ENCODE results near the gene CACNB1. TPM values are rescaled to one million over a fixed set of nuclear protein-coding genes. Genes with fewer than 3 reads are reported as not detected.

The CACNB1 gene
- total RNA-seq, 4 donors from 2014 or later: 3.6 to 7.9 (median 5.9) TPM

DNA sequence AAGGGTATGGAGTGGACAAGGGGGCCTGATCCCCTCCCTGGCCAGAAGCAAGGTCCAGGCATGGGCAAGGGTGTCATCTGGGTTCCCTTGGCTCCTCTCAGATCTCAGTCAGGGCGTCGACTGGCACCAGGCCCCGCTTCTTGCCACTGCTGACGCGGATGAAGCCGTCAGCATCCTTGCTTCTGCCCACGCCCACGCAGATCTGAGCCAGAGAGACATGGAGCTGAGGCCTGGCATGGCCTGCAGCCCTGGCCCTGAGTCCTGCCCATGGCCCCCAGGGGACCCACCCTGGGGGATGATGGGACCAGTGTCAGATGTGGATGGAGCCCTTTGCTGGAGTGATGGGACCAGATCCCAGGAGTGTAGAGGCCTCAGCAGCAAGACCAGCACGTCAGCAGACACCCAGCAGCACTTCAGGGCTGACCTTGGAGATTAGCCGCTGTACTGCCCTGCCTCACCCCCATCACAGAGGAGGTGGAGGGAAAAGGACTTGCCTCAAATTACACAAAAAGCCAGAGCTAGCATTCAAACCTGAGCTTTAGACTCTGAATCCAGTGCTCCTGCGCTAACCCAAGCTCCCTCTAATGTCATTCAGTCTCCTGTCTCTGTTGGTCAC, 14.8 kb upstream of the CACNB1 start:
- 100% methylated on average over 1 of the region's 11 CpGs; no CpG with 5 or more reads in 1 of the 2 donors for WGBS, 2 donors (ENCODE audit: low coverage in 1 of 2)
- no peaks in the 10 kb centered on the region for H3K36me3 ChIP-seq
- peaks cover 14% of the 10 kb centered on the region for H3K27me3 ChIP-seq
- H3K27ac ChIP-seq: no peak overlapping the region
- H3K4me1 ChIP-seq: peaks cover 0 to 32% (median 17%) of the 10 kb centered on the region in 3 donors
- H3K4me3 ChIP-seq: no peak overlapping the region
- TF ChIP-seq POLR2AphosphoS5 (IDR thresholded peaks at IDR 0.05): no peak
- TF ChIP-seq, protein P1, sequence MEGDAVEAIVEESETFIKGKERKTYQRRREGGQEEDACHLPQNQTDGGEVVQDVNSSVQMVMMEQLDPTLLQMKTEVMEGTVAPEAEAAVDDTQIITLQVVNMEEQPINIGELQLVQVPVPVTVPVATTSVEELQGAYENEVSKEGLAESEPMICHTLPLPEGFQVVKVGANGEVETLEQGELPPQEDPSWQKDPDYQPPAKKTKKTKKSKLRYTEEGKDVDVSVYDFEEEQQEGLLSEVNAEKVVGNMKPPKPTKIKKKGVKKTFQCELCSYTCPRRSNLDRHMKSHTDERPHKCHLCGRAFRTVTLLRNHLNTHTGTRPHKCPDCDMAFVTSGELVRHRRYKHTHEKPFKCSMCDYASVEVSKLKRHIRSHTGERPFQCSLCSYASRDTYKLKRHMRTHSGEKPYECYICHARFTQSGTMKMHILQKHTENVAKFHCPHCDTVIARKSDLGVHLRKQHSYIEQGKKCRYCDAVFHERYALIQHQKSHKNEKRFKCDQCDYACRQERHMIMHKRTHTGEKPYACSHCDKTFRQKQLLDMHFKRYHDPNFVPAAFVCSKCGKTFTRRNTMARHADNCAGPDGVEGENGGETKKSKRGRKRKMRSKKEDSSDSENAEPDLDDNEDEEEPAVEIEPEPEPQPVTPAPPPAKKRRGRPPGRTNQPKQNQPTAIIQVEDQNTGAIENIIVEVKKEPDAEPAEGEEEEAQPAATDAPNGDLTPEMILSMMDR (IDR thresholded peaks at IDR 0.05): no peak
- TF ChIP-seq EP300 (IDR thresholded peaks at IDR 0.05): no peak
- TF ChIP-seq POLR2A (IDR thresholded peaks at IDR 0.05): no peak
- no peak for ATAC-seq
- no peaks in the 10 kb centered on the region for H3K9me3 ChIP-seq

DNA sequence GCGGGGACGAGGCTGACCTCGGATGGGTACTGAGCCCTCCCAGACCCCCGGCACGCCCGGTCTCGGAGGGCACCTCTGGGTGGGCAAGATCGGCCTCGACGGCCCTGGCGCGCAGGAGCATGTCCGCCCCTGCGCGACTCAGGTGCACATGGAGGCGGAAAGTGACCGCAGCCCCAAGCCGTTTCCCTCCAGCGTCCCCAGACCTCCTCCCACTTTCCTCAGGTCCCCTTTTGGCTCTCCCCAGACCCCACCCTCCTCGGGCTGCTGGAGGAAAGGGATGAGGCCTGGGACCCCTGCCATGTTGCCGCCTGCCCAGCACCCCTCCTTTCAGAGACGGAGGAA, 12.6 kb upstream of the CACNB1 start:
- WGBS, 2 donors (ENCODE audit: low coverage in 1 of 2): no CpG with 5 or more reads among the region's 22 CpGs
- no peaks in the 10 kb centered on the region for H3K27me3 ChIP-seq
- peaks cover 0 to 2% of the 10 kb centered on the region in 2 donors for H3K36me3 ChIP-seq
- TF ChIP-seq POLR2AphosphoS5 (IDR thresholded peaks at IDR 0.05) (no peak), POLR2A (IDR thresholded peaks at IDR 0.05) (no peak)
- no peaks in the 10 kb centered on the region for H3K9me3 ChIP-seq
- H3K4me3 ChIP-seq: peak overlapping the region; percentile 38 to 49
- H3K4me1 ChIP-seq: peaks cover 0 to 36% (median 17%) of the 10 kb centered on the region in 3 donors
- no peak for ATAC-seq
- peak overlapping the region in 3 of 4 donors; percentile 57 to 76 (median 71) for H3K27ac ChIP-seq

DNA sequence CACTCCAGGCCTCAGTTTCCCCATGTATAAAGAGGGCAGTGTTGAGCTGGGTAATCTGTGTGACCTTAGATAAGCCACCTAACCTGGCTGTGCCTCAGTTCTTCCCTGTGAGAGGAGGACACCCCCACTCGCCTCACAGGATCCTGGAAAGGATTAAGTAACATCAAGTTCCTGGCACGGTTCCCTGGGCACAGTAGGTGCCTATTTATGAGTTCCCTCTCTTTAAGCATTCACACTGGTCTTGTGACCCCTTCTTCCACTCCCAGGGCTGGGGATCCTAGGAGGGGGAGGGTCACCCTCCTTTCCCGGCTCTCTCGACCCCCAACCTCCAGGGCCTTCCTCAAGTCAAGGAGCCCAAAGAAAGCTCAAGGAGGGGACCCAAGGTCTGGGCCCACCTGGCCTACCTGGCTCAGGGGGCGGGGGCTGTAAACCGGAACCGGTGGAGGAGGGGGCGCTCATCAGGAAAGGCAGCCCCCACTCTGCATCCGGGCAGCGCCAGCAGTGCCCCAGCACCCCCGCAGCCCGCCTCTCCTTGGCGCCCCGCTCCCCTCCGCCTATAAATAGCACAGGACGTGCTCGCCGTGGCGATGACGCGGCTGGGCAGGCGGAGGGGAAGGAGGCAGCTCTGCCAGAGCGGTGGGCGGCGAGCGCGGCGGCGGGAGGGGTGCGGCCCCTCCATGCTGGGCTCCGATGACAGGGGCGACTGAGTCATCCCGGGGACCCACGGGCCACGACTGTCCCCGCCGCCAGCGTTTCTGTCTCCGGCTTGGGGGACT, 12.0 kb upstream of the CACNB1 start:
- Histone ChIP-seq H3K4me1 (peaks cover 0 to 36% (median 17%) of the 10 kb centered on the region in 3 donors), H3K4me3 (peak overlapping the region; percentile 38 to 49), H3K27me3 (no peaks in the 10 kb centered on the region), H3K27ac (peak overlapping the region in 3 of 4 donors; percentile 57 to 76 (median 71)), H3K9me3 (no peaks in the 10 kb centered on the region), H3K36me3 (peaks cover 0 to 8% of the 10 kb centered on the region in 2 donors)
- TF ChIP-seq POLR2A (IDR thresholded peaks at IDR 0.05) (no peak), POLR2AphosphoS5 (IDR thresholded peaks at IDR 0.05) (peak; percentile 32)
- 0 to 6% methylated on average over 7 of the region's 39 CpGs for WGBS, 2 donors (ENCODE audit: low coverage in 1 of 2)
- ATAC-seq: peak; percentile 82

DNA sequence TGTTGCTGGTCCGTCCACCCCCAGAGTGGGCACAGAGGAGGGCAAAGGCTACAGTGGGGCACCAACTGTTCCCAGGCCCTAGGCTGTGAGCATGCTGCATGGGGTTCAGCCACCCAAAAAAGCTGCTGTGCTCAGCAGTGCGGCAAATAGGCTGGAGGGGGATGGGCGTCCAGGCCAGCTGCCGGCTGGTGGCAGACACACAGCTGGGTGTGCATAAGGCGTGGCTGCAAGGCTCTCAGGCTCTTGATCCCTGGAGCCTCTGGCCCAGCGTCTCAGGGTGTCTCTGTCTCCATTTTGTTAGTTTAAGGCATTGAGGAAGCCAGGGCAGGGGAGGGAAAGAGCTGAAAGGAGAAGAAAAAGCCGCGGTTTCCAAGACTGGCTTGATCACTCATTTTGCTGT, 11.4 kb upstream of the CACNB1 start:
- Histone ChIP-seq H3K27me3 (no peaks in the 10 kb centered on the region), H3K4me1 (peaks cover 0 to 36% (median 17%) of the 10 kb centered on the region in 3 donors), H3K9me3 (no peaks in the 10 kb centered on the region), H3K4me3 (no peak overlapping the region), H3K27ac (peak overlapping the region in 3 of 4 donors; percentile 57 to 76 (median 71)), H3K36me3 (peaks cover 0 to 14% of the 10 kb centered on the region in 2 donors)
- TF ChIP-seq, protein P1 (IDR thresholded peaks at IDR 0.05): no peak
- TF ChIP-seq POLR2A (IDR thresholded peaks at IDR 0.05) (no peak), EP300 (IDR thresholded peaks at IDR 0.05) (no peak), POLR2AphosphoS5 (IDR thresholded peaks at IDR 0.05) (no peak)
- ATAC-seq: peak; percentile 4
- WGBS, 2 donors (ENCODE audit: low coverage in 1 of 2): 80% methylated on average over 1 of the region's 8 CpGs; no CpG with 5 or more reads in 1 of the 2 donors

DNA sequence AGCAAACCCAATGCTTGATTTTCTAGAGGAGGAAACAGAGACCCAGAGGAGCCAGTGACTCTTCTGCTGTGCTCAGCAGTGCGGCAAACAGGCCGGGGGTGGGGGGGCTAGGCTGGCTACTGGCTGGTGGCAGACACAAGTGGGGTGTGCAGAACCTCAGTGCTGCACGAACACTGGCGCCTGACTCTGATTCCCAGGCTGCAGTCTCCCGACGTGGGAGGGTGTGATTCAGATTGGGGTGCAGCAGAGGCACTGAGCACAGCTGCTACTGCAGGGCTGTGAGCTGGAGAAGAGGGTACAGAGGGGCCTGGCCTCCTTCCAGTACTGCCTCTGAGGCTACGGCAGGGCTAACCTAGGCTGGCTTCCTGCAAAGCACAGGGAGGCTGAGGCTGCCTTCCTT, 10.7 kb upstream of the CACNB1 start:
- WGBS, 2 donors (ENCODE audit: low coverage in 1 of 2): no CpG with 5 or more reads among the region's 7 CpGs

DNA sequence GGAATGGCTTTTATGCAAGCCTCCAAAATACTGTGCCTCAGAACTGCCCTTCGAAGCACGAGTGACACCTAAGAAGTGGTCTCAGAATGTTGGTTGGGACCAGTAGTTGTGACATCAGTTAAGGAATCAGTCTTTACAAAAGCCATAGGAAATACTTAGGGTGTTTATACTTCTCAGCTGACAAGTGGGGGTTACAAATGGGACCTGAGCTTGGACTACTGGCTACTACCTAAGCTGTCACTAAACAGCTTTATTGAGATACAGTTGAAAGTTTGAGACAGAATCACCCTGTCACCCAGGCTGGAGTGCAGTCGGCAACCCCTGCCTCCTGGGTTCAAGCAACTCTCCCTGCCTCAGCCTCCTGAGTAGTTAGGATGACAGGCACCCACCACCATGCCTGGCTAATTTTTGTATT, 7.7 kb upstream of the CACNB1 start:
- Histone ChIP-seq H3K27ac (no peak overlapping the region), H3K4me3 (no peak overlapping the region), H3K27me3 (no peaks in the 10 kb centered on the region), H3K36me3 (peaks cover 0 to 43% of the 10 kb centered on the region in 2 donors), H3K4me1 (peaks cover 7 to 60% (median 29%) of the 10 kb centered on the region in 3 donors), H3K9me3 (no peaks in the 10 kb centered on the region)
- no peak for TF ChIP-seq POLR2A (IDR thresholded peaks at IDR 0.05)
- peak; percentile 32 for TF ChIP-seq POLR2AphosphoS5 (IDR thresholded peaks at IDR 0.05)
- 62 to 67% methylated on average over 3 of the region's 3 CpGs for WGBS, 2 donors (ENCODE audit: low coverage in 1 of 2)
- no peak for ATAC-seq

More for the DNA sequence above, 10.7 kb upstream of the CACNB1 start:
- peaks cover 0 to 41% (median 17%) of the 10 kb centered on the region in 3 donors for H3K4me1 ChIP-seq
- no peak for ATAC-seq
- H3K4me3 ChIP-seq: no peak overlapping the region
- no peaks in the 10 kb centered on the region for H3K27me3 ChIP-seq
- H3K27ac ChIP-seq: no peak overlapping the region
- H3K36me3 ChIP-seq: peaks cover 0 to 22% of the 10 kb centered on the region in 2 donors
- no peaks in the 10 kb centered on the region for H3K9me3 ChIP-seq
- TF ChIP-seq POLR2AphosphoS5 (IDR thresholded peaks at IDR 0.05): no peak

Data from gastroesophageal sphincter (tissue), 4 donors.